HG03558 (cell line): ENCODE results near the gene UIMC1.
"Not testable (repeated sequence)": the region's sequence is repeated elsewhere in the genome, so short reads cannot be mapped to it uniquely, and the experiment has no call there.

Experiments used
- ATAC-seq: cut with Tn5 transposase; IDR thresholded peaks from one replicate; pipeline ENCODE4 v1.9.1; 2021; ENCODE audit warnings: moderate number of reproducible peaks; ENCODE audit not compliant: unreplicated experiment; ENCODE audit errors: extremely low read depth

UIMC1 gene

GRCh38 chr5:176875014-176875550, 131.5 kb downstream of the UIMC1 start:
- no peak for ATAC-seq

GRCh38 chr5:176874198-176874780, 132.3 kb downstream of the UIMC1 start:
- no peak for ATAC-seq

GRCh38 chr5:176873541-176874172, 132.9 kb downstream of the UIMC1 start:
- ATAC-seq: no peak

DNA sequence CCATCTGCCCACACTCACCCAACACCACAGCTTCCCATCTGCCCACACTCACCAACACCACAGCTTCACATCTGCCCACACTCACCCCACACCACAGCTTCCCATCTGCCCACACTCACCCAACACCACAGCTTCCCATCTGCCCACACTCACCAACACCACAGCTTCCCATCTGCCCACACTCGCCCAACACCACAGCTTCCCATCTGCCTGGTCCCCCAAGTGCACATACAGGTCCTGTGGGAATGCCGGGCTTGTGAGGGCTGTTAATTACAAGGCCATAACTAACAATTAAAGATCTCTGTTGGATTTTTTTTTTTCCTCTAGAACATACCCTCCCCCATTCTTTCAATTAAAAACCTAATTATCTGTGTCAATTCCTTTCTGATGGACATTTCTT, 133.6 kb downstream of the UIMC1 start:
- ATAC-seq: not testable (repeated sequence)

DNA sequence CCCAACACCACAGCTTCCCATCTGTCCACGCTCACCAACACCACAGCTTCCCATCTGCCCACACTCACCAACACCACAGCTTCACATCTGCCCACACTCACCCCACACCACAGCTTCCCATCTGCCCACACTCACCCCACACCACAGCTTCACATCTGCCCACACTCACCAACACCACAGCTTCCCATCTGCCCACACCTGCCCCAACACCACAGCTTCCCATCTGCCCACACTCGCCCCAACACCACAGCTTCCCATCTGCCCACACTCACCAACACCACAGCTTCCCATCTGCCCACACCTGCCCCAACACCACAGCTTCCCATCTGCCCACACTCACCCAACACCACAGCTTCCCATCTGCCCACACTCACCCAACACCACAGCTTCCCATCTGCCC, 134.0 kb downstream of the UIMC1 start:
- not testable (repeated sequence) for ATAC-seq

GRCh38 chr5:176870644-176871043, 135.9 kb downstream of the UIMC1 start:
- ATAC-seq: not testable (repeated sequence)

DNA sequence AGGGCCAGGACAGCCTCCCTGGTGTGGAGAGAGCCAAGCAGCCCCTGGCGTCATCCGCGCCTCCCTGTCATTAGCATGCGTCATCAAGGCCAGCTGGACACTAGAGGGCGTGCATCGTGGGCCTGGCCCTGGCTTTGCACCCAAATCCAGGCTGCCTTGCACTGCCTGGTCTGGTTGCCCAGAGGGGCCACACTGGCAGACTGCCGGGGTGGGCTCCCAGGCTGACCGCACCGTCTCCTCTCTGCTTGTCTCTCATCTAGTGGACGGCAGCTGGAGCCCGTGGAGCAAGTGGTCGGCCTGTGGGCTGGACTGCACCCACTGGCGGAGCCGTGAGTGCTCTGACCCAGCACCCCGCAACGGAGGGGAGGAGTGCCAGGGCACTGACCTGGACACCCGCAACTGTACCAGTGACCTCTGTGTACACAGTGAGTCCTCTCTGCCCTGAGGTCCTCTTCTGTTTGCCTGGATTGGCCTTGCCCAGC, 136.4 kb downstream of the UIMC1 start:
- no peak for ATAC-seq

- no peak for ATAC-seq
These were observed 137.0 kb downstream of the UIMC1 start for GRCh38 chr5:176869501-176870109.

DNA sequence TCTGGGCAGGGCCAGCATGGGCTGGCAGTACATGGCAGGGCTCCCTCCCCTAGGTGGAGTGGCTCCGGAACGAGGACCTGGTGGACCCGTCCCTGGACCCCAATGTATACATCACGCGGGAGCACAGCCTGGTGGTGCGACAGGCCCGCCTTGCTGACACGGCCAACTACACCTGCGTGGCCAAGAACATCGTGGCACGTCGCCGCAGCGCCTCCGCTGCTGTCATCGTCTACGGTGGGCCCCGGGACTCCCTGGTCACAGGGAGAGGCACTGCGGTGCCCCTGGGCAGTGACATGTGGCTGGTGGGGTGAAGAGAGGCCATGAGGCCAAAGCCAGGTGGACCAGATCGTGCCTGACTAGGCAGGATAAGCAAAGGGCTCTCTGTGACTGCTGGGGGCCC, 137.8 kb downstream of the UIMC1 start:
- no peak for ATAC-seq

DNA sequence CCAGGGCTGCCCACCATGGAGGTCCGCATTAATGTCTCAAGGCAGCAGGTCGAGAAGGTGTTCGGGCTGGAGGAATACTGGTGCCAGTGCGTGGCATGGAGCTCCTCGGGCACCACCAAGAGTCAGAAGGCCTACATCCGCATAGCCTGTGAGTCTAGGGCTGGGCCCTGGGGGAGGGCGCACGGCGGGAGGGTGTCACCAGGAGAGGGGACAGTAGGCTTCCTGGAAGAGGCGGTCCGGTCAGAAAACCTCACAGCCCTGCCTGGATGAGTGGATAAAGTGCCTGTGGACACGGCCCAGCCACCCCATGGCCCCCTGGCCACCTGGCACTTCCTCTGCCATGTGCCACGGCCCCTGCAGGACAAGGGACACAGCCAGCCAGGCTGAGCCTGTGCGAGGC, 138.5 kb downstream of the UIMC1 start:
- no peak for ATAC-seq

- ATAC-seq: no peak
These were observed 139.8 kb downstream of the UIMC1 start for GRCh38 chr5:176866707-176867310.

DNA sequence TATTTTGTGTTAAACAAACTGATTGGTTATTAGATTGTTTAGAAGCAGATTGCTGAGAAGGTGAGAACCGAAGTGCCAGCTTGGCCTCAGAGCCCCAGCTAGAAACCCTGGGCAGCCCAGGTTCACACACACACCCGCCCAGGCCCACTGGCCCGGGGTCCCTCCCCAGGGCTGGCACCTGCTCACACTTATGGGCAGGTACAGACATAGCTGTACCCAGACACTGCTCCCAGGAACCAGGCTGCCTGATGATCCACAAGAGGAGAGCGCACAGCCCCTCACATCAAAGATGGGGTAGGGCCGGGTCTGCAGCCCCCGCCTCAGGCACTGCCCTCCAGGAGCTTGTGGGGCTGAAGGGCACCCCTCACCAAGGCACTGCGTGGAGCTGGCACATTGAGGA, 140.6 kb downstream of the UIMC1 start:
- no peak for ATAC-seq

DNA sequence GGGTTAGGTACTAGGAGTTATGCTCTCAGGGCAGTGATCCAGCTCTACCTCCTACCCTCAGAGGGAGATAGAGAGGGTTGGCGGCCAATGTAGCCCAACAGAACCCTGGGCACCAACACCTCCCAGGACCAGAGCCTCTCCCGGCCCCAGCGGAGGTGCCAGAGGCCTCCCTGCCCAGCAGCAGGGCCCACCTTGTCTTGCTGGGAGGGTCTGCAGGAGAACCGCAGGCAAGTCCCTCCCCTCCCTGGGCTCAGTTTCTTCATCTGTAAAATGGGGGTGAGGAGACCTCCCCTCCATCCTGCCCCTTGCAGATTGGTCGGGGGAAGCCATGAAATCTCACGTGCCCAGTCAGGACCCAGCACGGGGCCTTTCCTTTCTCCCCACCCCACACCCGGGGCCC, 141.8 kb downstream of the UIMC1 start:
- ATAC-seq: no peak

DNA sequence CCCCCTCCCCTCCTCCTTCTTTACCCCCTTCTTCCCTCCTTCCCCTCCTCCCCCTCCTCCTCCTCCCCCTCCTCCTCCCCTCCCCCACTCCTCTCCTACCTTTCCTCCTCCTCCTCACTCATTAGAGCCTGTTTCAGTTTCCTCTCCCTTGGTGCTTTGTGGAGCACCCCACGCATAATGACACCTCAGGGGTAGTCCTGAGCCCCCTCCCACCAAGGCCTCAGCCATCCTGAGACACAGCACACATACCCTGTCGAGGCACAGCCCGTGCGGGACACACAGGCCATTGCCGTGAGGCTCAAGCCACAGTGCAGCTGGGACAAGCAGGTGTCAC, 142.8 kb downstream of the UIMC1 start:
- ATAC-seq: no peak

DNA sequence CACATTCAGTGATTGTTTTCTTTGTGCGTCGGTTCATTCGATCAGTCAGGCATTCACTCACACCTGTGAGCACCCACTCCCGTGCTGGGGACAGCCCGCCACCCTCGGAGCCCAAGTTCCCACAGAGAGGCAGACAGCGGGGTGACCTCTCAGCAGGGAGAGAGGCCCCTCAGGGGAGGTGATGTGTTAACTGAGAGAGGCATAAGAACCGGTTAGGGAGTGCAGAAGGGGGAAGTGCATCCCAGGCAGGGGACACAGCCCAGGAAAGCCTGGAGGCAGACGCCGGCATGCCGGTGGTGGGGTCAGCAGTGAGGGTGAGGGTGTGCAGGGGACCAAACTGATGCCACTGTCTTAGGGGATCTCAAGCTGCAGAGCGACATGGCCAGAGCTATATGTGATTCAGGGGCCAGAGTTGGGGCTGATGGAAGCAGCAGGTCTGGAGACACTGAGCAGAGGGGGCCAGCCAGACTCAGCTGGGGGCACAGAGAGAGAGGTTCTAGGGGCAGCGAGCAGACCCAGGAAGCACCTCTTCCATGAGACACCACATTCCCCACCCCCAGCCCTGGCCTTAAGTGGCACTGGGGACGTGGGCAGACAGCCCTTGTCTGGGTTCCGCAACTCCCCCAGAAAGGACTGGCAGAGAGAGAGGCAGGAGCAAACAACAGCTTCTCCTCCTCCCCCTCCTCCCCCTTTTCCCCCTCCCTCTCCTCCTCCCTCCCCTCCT, 143.4 kb downstream of the UIMC1 start:
- ATAC-seq: no peak

DNA sequence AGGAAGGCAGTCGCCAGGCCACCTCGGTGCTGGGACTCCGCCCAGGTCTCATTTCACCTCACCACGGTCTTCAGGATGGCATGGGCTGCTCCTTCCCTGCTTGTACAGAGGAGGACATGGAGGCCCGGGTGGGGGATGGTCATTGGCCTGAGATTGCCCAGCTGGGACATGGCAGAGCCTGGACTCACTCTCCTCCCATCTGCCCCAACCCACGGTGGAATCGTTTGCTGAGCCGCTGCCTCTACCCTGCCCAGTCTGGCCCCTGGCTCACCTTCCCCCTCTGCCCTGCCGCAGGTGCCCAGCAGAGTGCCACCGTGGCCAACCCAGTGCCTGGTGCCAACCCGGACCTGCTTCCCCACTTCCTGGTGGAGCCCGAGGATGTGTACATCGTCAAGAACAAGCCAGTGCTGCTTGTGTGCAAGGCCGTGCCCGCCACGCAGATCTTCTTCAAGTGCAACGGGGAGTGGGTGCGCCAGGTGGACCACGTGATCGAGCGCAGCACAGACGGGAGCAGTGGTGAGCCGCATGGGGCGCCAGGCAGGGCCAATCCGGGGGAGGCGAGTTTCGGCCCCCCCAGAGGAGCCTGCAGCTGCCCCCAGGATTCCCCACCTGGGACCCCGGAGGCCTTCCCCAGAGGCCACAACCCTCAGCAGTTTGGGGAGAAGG, 144.1 kb downstream of the UIMC1 start:
- ATAC-seq: no peak

DNA sequence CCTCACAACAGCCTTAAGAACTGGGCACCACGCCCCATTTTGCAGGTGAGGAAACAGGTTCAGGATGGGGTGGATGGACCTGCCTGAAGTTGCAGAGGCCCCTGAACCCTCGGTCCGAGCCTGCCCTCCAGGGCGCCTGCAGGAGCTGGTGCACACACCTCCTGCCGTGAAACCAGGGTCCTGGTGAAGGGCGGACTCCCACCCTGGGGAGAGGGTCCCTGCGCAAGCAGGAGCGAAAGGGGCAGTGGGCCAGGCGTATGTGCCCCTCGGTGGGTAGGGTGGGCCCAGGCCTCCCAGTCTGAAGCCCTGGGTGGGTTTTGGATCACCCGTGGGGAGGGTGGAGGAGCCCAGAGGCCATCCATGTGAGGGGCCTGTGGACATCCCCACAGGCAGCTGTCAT, 145.3 kb downstream of the UIMC1 start:
- no peak for ATAC-seq

- ATAC-seq: no peak
These were observed 146.2 kb downstream of the UIMC1 start for GRCh38 chr5:176860381-176860780.

DNA sequence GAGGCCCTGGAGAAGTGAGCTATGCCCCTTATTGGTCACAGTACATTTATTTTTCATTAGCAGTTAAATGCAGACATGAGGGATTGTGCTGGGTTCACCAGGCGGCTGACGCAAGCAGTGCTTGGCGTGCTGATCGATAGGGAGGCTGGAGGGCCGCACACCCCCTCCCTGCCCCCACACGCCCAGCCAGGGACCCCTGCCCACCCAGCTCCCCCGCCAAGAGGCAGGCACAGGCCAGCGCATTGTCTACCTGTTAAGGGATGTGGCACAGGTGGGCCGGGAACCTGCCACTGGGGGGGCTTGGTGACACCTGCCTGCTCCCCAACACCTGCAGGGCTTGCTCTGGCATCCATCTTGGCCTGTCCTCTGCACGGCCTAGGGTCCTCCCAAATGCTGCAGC, 146.7 kb downstream of the UIMC1 start:
- ATAC-seq: no peak

GRCh38 chr5:176857894-176858273, 148.7 kb downstream of the UIMC1 start:
- no peak for ATAC-seq
